HepG2 (cell line): ENCODE results near the gene SERPINB6. TPM values are rescaled to one million over a fixed set of nuclear protein-coding genes. Genes with fewer than 3 reads are reported as not detected.

ENCODE experiments used
- BRF2 ChIP-seq: sonication (generic); formaldehyde crosslinking; IDR thresholded peaks from 2 replicates; pipeline ENCODE4 v1.8.1; 2022; ENCODE audit warnings: mild to moderate bottlenecking, missing genetic modification reagents
- KDM1A ChIP-seq: IDR thresholded peaks from 2 replicates; pipeline ENCODE4 v1.6.1; 2016; ENCODE audit warnings: missing compliant biosample characterization
- SMAD1 ChIP-seq: sonication (generic); formaldehyde crosslinking; IDR thresholded peaks from 2 replicates; pipeline ENCODE4 v1.4.0; 2020; ENCODE audit warnings: missing genetic modification reagents, low read depth, mild to moderate bottlenecking, borderline replicate concordance
- SMAD3 ChIP-seq: sonication (generic); formaldehyde crosslinking; IDR thresholded peaks from 2 replicates; pipeline ENCODE4 v1.4.0; 2020; ENCODE audit warnings: missing genetic modification reagents
- SP4 ChIP-seq: sonication (generic); formaldehyde crosslinking; IDR thresholded peaks from 2 replicates; pipeline ENCODE4 v1.8.1; 2023; ENCODE audit warnings: mild to moderate bottlenecking, missing genetic modification reagents
- ZBTB20 ChIP-seq: sonication (generic); formaldehyde crosslinking; IDR thresholded peaks from 2 replicates; pipeline ENCODE4 v1.8.1; 2023; ENCODE audit warnings: missing genetic modification reagents, low read depth, mild to moderate bottlenecking, borderline replicate concordance
- ZBTB40 ChIP-seq, 2 experiments: fragments of 450-650 bp in 1 of 2; sonication (generic) in 1 of 2; formaldehyde crosslinking in 1 of 2; IDR thresholded peaks; 2 replicates each; pipeline versions ENCODE4 v1.6.1 to v1.8.0; 2016 to 2022; ENCODE audit warnings: antibody characterized with exemption in 1 of 2, mild to moderate bottlenecking in 1 of 2, missing genetic modification reagents in 1 of 2
- ZFP41 ChIP-seq: sonication (generic); formaldehyde crosslinking; IDR thresholded peaks from 2 replicates; pipeline ENCODE4 v1.4.0; 2020; ENCODE audit warnings: mild to moderate bottlenecking, missing genetic modification reagents, borderline replicate concordance
- ZFYVE20 ChIP-seq: sonication (generic); formaldehyde crosslinking; IDR thresholded peaks from 2 replicates; pipeline ENCODE4 v1.8.0; 2023; ENCODE audit warnings: low read depth, mild to moderate bottlenecking, moderate library complexity, missing genetic modification reagents, borderline replicate concordance
- ZMAT3 ChIP-seq: sonication (generic); formaldehyde crosslinking; conservative IDR thresholded peaks from 2 replicates; pipeline ENCODE4 v1.7.0; 2021; ENCODE audit warnings: missing genetic modification reagents
- ZNF138 ChIP-seq: sonication (generic); formaldehyde crosslinking; IDR thresholded peaks from 2 replicates; pipeline ENCODE4 v1.5.0; 2020; ENCODE audit warnings: mild to moderate bottlenecking, low read depth, missing genetic modification reagents
- ZNF276 ChIP-seq: sonication (generic); formaldehyde crosslinking; IDR thresholded peaks from 2 replicates; pipeline ENCODE4 v1.4.0; 2020; ENCODE audit warnings: mild to moderate bottlenecking, low read depth, missing genetic modification reagents
- ZNF335 ChIP-seq: sonication (generic); formaldehyde crosslinking; IDR thresholded peaks from 2 replicates; pipeline ENCODE4 v1.4.0; 2020; ENCODE audit warnings: missing genetic modification reagents
- ZNF337 ChIP-seq: sonication (generic); formaldehyde crosslinking; IDR thresholded peaks from 2 replicates; pipeline ENCODE4 v1.5.1; 2020; ENCODE audit warnings: missing genetic modification reagents, low read depth, mild to moderate bottlenecking, borderline replicate concordance
- ZNF350 ChIP-seq: sonication (generic); formaldehyde crosslinking; IDR thresholded peaks from 2 replicates; pipeline ENCODE4 v1.4.0; 2020; ENCODE audit warnings: mild to moderate bottlenecking, low read depth, missing genetic modification reagents, borderline replicate concordance
- ZNF557 ChIP-seq: sonication (generic); formaldehyde crosslinking; IDR thresholded peaks from 2 replicates; pipeline ENCODE4 v1.4.0; 2020; ENCODE audit warnings: missing genetic modification reagents
- ZSCAN22 ChIP-seq: sonication (generic); formaldehyde crosslinking; IDR thresholded peaks from 2 replicates; pipeline ENCODE4 v1.4.0; 2020; ENCODE audit warnings: mild to moderate bottlenecking, missing genetic modification reagents
- polyA plus RNA-seq, 8 experiments: library from polyadenylated mRNA; depleted of rRNA in 3 of 8; stranded (reverse) in 7 of 8; unstranded in 1 of 8; fragments of >200 nt; fragmentation: Illumina TruSeq in 4 of 8; extraction: Trizol in 4 of 8; gene quantifications; 2 replicates each; pipeline versions ENCODE4 v1.2.1 to v1.2.3, GENCODE V29; 2011 to 2016; ENCODE audit warnings: low read depth in 4 of 8, missing spikeins in 1 of 8, mixed read lengths in 1 of 8; ENCODE audit not compliant: insufficient read depth in 1 of 8
- total RNA-seq, 5 experiments: library from RNA; depleted of rRNA; stranded (reverse); fragments of >200 nt; fragmentation: Illumina TruSeq; extraction: Trizol; gene quantifications; 2 replicates each; pipeline ENCODE4 v1.2.3, GENCODE V29; 2016; ENCODE audit warnings: low read depth in 1 of 5

SERPINB6 gene
- total and polyA plus RNA-seq, 2 of the 13 experiments (the other 11 are each of a cell fraction or from before 2014, with no cell fraction given): 38.2 to 61.3 TPM

- TF ChIP-seq ZBTB40 (IDR thresholded peaks at IDR 0.05) (no peak), ZBTB40 (CRISPR knock-in tag; IDR thresholded peaks at IDR 0.05) (no peak), SMAD3 (CRISPR knock-in tag) (0 out of 2 replicates have a peak, but pooled peaks have one; percentile 31), ZNF350 (CRISPR knock-in tag) (0 out of 2 replicates have a peak, but pooled peaks have one; percentile 52), SP4 (CRISPR knock-in tag) (peak; percentile 79), SMAD1 (CRISPR knock-in tag) (no peak; the same call in 1 of the 2 replicates), ZNF335 (peak; percentile 57; the same call in 1 of the 2 replicates), BRF2 (CRISPR knock-in tag) (no peak), ZSCAN22 (CRISPR knock-in tag) (no peak), KDM1A (CRISPR knock-in tag) (peak; percentile 54; the same call in 1 of the 2 replicates), ZFYVE20 (CRISPR knock-in tag) (no peak), ZNF138 (CRISPR knock-in tag) (no peak), ZFP41 (CRISPR knock-in tag) (no peak), ZBTB20 (no peak; the same call in 1 of the 2 replicates), ZMAT3 (CRISPR knock-in tag) (no peak; the same call in 1 of the 2 replicates), ZNF557 (no peak), ZNF337 (CRISPR knock-in tag) (no peak; the same call in 1 of the 2 replicates), ZNF276 (CRISPR knock-in tag) (0 out of 2 replicates have a peak, but pooled peaks have one; percentile 33)
These were observed 18.7 kb downstream of the SERPINB6 start (continued) for GRCh38 chr6:2952557-2953095.
